Measurements from ENCODE around the gene TTC9C.

GRCh38 chr11:62678770-62679696 lies 49.3 kb upstream of the TTC9C start, which contains the start of gene UBXN1:
- TF ChIP-seq CTCF (IDR thresholded peaks at IDR 0.05) (no peak), POLR2A (IDR thresholded peaks at IDR 0.05) (peak in 1 of 2 donors; percentile 73)
